Activated CD4-positive, alpha-beta T cell treated with anti-CD3 and anti-CD28 coated beads, Interleukin-2, amount 50 U/mL, for 4 hours (primary cell): ENCODE data around the gene AGRN.
"Not testable (repeated sequence)": the region's sequence is repeated elsewhere in the genome, so short reads cannot be mapped to it uniquely, and the experiment has no call there.

Experiments
- DNase-seq, 2 experiments: peaks; one replicate each; pipeline ENCODE4 v3.0.0-alpha.2; 2020

Gene AGRN

GRCh38 chr1:1055841-1056736 is 36.2 kb downstream of the AGRN start:
- no peak for DNase-seq

- DNase-seq: not testable (repeated sequence)
These were observed 37.8 kb downstream of the AGRN start for GRCh38 chr1:1057769-1058087.

- DNase-seq: no peak
These were observed 38.4 kb downstream of the AGRN start for GRCh38 chr1:1058088-1058905.

GRCh38 chr1:1058921-1059493 is 39.1 kb downstream of the AGRN start:
- no peak for DNase-seq

- DNase-seq: peak; percentile 88 to 90
These were observed 39.8 kb downstream of the AGRN start for GRCh38 chr1:1059494-1060280.

GRCh38 chr1:1060281-1061000 is 40.5 kb downstream of the AGRN start:
- no peak for DNase-seq

- no peak for DNase-seq
These were observed 41.9 kb downstream of the AGRN start for GRCh38 chr1:1061682-1062345.

- no peak for DNase-seq
These were observed 42.6 kb downstream of the AGRN start for GRCh38 chr1:1062348-1063163.

GRCh38 chr1:1063261-1063944 is 43.5 kb downstream of the AGRN start:
- DNase-seq: no peak

GRCh38 chr1:1063945-1064831 is 44.3 kb downstream of the AGRN start:
- peak; percentile 84 to 90 for DNase-seq

- DNase-seq: no peak
These were observed 45.5 kb downstream of the AGRN start for GRCh38 chr1:1065265-1065939.

- DNase-seq: not testable (repeated sequence)
These were observed 46.0 kb downstream of the AGRN start for GRCh38 chr1:1065940-1066304.

GRCh38 chr1:1066403-1067283 is 46.7 kb downstream of the AGRN start:
- no peak for DNase-seq

GRCh38 chr1:1067284-1067859 is 47.5 kb downstream of the AGRN start:
- DNase-seq: no peak

- DNase-seq: no peak
These were observed 48.1 kb downstream of the AGRN start for GRCh38 chr1:1067860-1068516.

GRCh38 chr1:1068517-1069055 is 48.7 kb downstream of the AGRN start:
- DNase-seq: peak; percentile 34 to 37
